Retinal pigment epithelial cell (primary cell): ENCODE data around the gene RAD54L2.
"Not testable (repeated sequence)": the region's sequence is repeated elsewhere in the genome, so short reads cannot be mapped to it uniquely, and the experiment has no call there.

Experiments used
- DNase-seq: peaks from one replicate; pipeline ENCODE4 v3.0.0-alpha.2; 2010; ENCODE audit warnings: low read depth
- H3K4me3 ChIP-seq: 2 replicates; pipeline ENCODE4 v1.5.1; 2011; ENCODE audit warnings: mild to moderate bottlenecking, low read length, control low read depth, moderate library complexity
- TF ChIP-seq, protein P1 (sequence below): conservative IDR thresholded peaks from 2 replicates; pipeline ENCODE4 v1.5.1; 2011; ENCODE audit warnings: low read depth, low read length, control low read depth, inconsistent platforms

The RAD54L2 gene

DNA sequence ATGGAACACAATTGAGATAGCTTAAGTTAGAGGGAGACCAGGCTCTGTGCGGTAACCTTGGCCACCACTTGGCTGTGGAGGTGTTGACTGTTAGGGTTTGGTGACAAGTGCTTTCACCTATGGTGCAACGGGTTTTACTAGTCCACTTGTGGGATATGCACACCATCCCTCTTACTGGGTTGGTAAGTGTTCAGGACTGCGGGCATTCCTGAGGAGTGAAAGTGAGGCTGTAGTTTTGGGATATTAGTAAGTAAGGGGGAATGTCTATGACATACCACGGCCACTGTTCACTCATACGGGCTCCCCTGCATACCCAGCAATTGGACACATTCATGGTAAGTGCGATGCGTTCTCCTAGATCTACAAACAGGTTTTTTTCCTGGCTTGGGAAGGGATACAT is 8.0 kb upstream of the RAD54L2 start:
- no peak for DNase-seq
- TF ChIP-seq, protein P1, sequence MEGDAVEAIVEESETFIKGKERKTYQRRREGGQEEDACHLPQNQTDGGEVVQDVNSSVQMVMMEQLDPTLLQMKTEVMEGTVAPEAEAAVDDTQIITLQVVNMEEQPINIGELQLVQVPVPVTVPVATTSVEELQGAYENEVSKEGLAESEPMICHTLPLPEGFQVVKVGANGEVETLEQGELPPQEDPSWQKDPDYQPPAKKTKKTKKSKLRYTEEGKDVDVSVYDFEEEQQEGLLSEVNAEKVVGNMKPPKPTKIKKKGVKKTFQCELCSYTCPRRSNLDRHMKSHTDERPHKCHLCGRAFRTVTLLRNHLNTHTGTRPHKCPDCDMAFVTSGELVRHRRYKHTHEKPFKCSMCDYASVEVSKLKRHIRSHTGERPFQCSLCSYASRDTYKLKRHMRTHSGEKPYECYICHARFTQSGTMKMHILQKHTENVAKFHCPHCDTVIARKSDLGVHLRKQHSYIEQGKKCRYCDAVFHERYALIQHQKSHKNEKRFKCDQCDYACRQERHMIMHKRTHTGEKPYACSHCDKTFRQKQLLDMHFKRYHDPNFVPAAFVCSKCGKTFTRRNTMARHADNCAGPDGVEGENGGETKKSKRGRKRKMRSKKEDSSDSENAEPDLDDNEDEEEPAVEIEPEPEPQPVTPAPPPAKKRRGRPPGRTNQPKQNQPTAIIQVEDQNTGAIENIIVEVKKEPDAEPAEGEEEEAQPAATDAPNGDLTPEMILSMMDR: no peak
- H3K4me3 ChIP-seq: no peak overlapping the region

DNA sequence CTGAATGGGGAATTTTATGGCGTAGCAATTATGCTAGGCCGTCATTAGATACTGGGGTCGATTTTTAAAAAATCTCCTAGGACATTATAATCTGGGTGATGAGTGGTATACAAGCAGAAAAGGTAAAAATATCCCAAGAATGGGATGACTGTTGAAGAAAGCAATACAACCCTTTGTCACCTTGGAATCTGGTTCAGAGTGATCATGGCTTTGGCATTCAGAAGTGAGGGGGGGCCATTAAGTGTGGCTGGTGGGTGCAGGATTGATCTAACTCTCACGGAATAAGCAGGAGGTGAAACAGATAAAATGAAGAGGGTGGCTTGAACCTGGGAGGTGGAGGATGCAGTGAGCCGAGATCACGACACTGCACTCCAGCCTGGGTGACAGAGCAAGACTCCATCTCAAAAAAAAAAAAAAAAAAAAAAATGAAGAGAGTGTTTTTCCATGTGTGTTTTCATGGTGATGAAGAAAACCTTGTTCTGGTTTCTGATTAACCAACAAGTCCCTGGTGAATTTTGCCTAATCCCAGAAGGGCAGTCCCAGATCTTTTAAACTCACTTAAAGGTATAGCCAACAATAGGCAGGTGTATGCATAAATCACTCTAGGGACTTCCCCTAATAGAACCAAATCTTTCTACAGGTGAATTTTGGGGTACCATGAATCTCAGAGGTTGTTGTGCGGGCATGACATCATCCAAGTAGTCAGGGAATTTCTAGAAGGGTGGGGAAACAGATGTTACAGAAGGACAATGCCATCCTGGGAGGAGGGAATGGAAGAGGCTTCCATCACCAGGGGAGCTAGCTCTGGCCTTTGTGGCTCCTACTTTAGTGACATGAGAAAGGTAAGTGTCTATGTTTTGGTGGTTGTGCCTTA is 3.1 kb upstream of the RAD54L2 start:
- TF ChIP-seq, protein P1: no peak
- H3K4me3 ChIP-seq: no peak overlapping the region
- no peak for DNase-seq

DNA sequence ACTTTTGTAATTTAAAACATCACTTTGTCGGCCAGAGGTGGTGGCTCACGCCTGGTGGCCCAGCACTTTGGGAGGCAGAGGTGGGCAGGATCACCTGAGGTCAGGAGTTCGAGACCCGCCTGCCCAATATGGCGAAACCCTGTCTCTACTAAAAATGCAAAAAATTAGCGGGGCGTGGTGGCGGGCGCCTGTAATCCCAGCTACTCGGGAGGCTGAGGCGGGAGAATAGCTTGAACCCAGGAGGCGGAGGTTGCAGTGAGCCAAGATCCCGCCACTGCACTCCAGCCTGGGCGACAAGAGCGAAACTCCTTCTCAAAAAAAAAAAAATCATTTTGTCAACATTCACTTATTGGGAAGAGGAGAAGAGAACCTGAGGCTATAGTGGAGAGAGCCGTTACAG is 888 bp upstream of the RAD54L2 start:
- H3K4me3 ChIP-seq: peak overlapping the region; percentile 89
- DNase-seq: not testable (repeated sequence)

DNA sequence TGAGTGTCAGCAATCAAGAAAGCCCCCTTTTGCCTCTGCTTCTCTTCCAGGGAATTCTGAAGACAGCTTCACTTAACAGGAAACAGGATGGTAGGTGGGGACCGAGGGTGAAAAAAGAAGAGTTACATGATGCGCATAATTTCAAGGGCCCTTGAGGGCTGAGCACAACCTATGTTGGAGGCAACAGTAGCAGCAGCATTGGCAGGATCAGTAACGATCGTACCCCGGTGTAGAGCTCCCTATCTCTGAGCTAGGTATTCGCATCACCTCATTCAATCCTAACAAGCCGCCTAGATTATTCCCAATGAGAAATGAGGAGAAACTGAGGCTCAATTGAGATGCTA is 432 bp upstream of the RAD54L2 start:
- DNase-seq: no peak
- peak overlapping the region; percentile 89 for H3K4me3 ChIP-seq
- TF ChIP-seq, protein P1: no peak

DNA sequence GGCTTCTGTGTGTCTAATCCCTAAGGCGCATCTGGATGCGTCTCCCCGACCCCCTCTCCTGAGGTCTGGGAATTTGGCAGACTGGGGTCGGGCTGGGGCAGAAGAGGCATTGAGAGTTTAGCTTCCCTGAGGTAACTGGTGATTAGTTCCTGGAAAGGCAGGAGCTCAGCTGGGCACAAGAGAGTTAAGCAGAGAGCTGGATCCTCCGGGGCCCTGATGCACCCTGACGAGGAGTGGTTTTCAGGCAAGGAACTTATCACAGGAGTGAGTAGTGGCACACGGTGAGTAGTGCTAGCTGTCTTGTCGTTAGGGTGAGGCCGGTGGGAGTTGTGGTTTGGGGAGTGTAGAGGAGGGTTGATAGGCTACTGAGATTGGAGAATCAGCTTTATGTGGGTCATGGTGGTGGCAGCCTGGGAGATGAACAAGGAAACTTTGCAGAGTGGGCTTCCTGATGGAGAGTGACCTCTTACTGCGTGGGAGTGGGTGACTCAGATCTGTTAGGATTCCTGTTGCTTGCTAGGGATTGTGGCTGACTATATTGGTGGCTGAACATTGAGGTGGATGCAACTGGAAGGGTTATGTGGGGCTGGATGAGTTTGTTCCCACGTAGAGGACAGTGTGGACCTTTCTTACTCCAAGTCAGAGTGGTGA is 897 bp downstream of the RAD54L2 start:
- TF ChIP-seq, protein P1: no peak
- H3K4me3 ChIP-seq: peak overlapping the region; percentile 78
- peak; percentile 19 for DNase-seq

DNA sequence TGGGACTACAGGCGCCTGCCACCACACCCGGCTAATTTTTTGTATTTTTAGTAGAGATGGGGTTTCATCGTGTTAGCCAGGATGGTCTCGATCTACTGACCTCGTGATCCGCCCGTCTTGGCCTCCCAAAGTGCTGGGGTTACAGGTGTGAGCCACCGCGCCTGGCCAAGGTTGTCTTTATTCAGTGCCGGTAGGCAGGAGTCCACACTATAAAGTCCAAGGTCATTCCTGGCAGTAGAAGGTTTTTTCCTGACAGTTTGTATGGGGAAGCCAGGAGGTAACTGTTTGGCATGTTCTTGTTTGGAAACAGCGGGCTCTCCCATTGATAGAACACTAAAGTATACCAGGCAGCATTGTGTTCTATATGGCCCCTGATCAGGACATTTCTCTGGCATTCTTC is 4.1 kb downstream of the RAD54L2 start:
- H3K4me3 ChIP-seq, DNase-seq: not testable (repeated sequence)

DNA sequence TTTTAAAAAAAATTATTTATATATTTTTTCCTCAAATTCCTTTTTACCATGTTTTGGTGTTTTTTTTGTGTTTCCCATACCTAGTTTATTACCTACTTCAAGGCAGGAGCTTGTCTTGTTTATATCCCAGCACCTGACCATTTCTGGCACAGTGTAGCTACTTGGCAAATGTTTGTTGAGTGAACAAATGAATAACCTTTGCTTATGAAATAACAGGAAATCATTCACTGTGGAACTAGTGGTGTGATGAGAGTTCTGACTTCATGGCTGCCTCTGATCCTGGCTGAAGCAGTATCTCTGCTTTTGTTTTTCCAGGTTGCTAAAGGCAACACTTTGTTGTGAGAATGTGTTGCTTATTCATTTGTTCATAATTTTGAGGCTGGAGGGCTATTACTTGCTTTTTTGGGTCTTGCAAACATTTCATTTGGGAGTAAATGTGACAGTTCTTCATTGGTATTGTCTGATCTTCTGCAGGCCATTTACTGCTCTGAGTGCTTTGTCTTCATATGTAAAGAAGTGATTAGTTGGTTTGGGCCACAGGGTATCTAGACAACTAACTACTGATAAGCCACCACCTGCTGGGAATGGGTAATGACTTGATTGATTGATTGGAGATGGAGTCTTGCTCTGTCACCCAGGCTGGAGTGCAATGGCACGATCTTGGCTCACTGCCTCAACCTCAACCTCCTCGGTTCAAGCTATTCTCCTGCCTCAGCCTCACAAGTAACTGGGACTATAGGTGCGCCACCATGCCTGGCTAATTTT is 5.7 kb downstream of the RAD54L2 start:
- DNase-seq: no peak
- TF ChIP-seq, protein P1: no peak
- no peak overlapping the region for H3K4me3 ChIP-seq
